ENCODE results near the gene RTF1. TPM values are rescaled to one million over a fixed set of nuclear protein-coding genes. Genes with fewer than 3 reads are reported as not detected.

The RTF1 gene
- total RNA-seq, 1 donor from 2014 or later = 73.8 TPM

DNA sequence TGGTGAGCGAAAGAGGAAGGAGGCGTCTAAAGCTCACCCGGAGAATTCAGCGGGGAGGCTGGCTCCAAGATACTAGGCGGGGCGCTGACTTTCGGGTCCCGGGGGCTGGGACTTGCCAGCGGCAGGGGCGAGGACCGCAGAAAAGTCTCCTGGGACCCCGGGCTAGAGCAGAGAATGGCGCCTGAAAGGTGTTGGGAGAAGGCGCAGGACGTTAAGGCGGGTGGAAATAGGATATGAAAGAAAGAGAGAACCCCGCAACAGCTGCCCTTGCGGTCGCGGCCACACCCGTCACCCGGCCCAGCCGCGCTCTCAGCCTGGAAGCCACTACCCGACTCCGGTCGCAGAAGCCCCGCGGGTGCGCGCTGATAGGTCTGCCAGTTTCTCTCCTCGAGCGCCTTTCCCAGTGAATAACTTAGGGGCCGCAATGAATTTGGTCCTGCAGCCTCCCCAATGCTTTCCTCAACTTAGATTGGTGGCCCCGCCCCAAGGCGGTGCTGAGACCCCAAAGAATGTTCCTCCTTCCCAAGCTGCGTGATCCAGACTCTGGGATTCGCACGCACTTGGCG is 96.1 kb downstream of the RTF1 start:
- Histone ChIP-seq H3K4me2 (peak overlapping the region; percentile 83), H3K9ac (no peak overlapping the region), H3K27ac (no peak overlapping the region), H3K4me3 (peak overlapping the region; percentile 42), H3F3A (ENCODE audit: low read depth) (peaks cover 24% of the 10 kb centered on the region), H3K9me3 (ENCODE audit: low read depth) (no peaks in the 10 kb centered on the region), H2AFZ (replicated peaks) (peak overlapping the region; percentile 12), H4K20me1 (ENCODE audit: low read depth) (peaks cover 34% of the 10 kb centered on the region), H3K4me1 (peaks cover 23% of the 10 kb centered on the region), H3K27me3 (peaks cover 70% of the 10 kb centered on the region), H3K36me3 (no peaks in the 10 kb centered on the region), H3K79me2 (ENCODE audit: low read depth) (no peaks in the 10 kb centered on the region)
- TF ChIP-seq EZH2phosphoT487 (IDR thresholded peaks at IDR 0.05) (peak; percentile 47), EZH2 (IDR thresholded peaks at IDR 0.05) (peak; percentile 95)
- TF ChIP-seq, protein P1, sequence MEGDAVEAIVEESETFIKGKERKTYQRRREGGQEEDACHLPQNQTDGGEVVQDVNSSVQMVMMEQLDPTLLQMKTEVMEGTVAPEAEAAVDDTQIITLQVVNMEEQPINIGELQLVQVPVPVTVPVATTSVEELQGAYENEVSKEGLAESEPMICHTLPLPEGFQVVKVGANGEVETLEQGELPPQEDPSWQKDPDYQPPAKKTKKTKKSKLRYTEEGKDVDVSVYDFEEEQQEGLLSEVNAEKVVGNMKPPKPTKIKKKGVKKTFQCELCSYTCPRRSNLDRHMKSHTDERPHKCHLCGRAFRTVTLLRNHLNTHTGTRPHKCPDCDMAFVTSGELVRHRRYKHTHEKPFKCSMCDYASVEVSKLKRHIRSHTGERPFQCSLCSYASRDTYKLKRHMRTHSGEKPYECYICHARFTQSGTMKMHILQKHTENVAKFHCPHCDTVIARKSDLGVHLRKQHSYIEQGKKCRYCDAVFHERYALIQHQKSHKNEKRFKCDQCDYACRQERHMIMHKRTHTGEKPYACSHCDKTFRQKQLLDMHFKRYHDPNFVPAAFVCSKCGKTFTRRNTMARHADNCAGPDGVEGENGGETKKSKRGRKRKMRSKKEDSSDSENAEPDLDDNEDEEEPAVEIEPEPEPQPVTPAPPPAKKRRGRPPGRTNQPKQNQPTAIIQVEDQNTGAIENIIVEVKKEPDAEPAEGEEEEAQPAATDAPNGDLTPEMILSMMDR (IDR thresholded peaks at IDR 0.05) = no peak
- H3K36me3 Mint-ChIP-seq = peaks cover 13% of the 10 kb centered on the region
- peak overlapping the region; percentile 77 for H3K4me3 Mint-ChIP-seq
- H3K9me3 Mint-ChIP-seq = no peaks in the 10 kb centered on the region
- peaks cover 14% of the 10 kb centered on the region for H3K4me1 Mint-ChIP-seq
- no peak overlapping the region for H3K27ac Mint-ChIP-seq
- DNase-seq (ENCODE audit: low spot score) = peak; percentile 65
- H3K27me3 Mint-ChIP-seq (ENCODE audit: insufficient read depth, low read depth) = peaks cover 56% of the 10 kb centered on the region

DNA sequence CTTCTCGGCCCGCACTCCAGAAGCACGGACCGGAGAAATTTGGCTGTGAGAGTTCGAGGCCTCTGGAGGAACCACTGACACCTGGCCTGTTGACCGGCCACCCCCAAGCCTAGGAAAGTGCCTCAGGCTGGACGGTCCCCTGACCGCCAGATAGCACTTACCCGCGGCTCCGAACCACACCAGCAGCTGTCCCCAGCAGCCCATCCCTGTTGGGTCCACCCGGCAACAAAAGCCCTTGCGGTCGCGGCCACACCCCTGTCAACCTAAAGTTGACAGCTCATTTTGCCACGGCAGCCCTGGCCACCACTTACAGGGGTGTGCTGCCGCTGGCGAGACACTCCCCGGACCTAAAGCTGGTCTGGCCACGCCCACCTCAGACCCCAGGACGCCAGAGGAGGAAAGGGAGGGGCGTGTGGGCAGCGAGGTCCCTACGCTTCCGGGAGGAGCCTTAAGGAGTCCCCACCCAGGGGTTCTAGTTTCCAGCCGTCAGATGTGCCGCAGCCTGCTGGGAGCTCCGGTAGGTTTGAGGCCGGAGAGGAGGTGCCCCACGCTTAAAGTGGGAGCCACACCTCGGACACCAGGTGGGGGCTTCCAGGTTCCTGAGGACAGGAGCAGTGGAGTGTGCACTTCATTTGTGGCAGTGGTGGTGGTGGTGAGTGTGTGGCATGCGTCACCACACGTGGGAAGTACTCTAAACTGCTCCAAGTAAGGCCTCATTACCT is 96.8 kb downstream of the RTF1 start, which contains the start of gene LTK:
Gene LTK, minus strand, starts transcription at position 322 of the 722 bp plus-strand sequence. Its CDS starts 118 bp downstream, at position 204.
- Histone ChIP-seq H3K79me2 (ENCODE audit: low read depth) (no peaks in the 10 kb centered on the region), H3K9me3 (ENCODE audit: low read depth) (no peaks in the 10 kb centered on the region), H3K9ac (no peak within 1 kb of the TSS), H4K20me1 (ENCODE audit: low read depth) (peaks cover 34% of the 10 kb centered on the region), H2AFZ (replicated peaks) (peak within 1 kb of the TSS; percentile 12), H3K27ac (no peak within 1 kb of the TSS), H3K4me3 (peak within 1 kb of the TSS; percentile 42), H3K27me3 (peaks cover 64% of the 10 kb centered on the region), H3K4me1 (peaks cover 23% of the 10 kb centered on the region), H3F3A (ENCODE audit: low read depth) (peaks cover 24% of the 10 kb centered on the region), H3K4me2 (peak within 1 kb of the TSS; percentile 83), H3K36me3 (no peaks in the 10 kb centered on the region)
- peak; percentile 77 for DNase-seq (ENCODE audit: low spot score)
- Mint-ChIP-seq H3K4me1 (peaks cover 14% of the 10 kb centered on the region), H3K27ac (no peak within 1 kb of the TSS), H3K4me3 (peak within 1 kb of the TSS; percentile 77), H3K9me3 (no peaks in the 10 kb centered on the region), H3K36me3 (peaks cover 14% of the 10 kb centered on the region), H3K27me3 (ENCODE audit: insufficient read depth, low read depth) (peaks cover 54% of the 10 kb centered on the region)
- TF ChIP-seq EZH2phosphoT487 (IDR thresholded peaks at IDR 0.05) (no peak), EZH2 (IDR thresholded peaks at IDR 0.05) (peak; percentile 41)
- TF ChIP-seq, protein P1 (IDR thresholded peaks at IDR 0.05) = no peak

DNA sequence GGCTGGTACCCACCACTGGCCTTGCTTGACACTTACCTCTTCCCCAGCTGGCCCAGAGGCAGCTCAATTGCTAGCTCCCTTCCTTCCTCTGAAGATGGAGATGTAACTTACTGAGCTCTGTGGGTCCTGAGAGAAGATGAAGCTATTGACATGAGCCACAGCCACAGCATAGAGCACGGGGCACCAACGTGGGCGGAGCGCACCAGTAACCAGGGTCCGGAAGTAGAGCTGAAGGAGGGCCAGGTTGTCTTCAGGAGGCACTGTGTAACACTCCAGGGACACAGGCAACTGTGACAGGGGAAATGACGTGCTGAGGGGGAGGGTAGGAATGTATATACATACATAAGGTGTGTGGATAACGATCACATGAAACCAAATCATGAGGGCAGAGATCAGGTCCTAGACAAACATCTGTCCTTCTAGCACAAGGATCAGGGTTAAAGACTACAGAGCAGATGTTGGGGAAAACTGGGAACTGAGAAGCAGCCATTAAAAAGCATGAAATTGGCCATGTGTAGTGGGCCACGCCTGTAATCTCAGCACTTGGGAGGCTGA is 101.1 kb downstream of the RTF1 start:
- H3K36me3 ChIP-seq = no peaks in the 10 kb centered on the region
- H3K79me2 ChIP-seq (ENCODE audit: low read depth) = no peaks in the 10 kb centered on the region
- H3F3A ChIP-seq (ENCODE audit: low read depth) = peaks cover 14% of the 10 kb centered on the region
- H3K4me3 Mint-ChIP-seq = no peak overlapping the region
- H3K9me3 Mint-ChIP-seq = no peaks in the 10 kb centered on the region
- peaks cover 27% of the 10 kb centered on the region for H3K27me3 Mint-ChIP-seq (ENCODE audit: insufficient read depth, low read depth)
- TF ChIP-seq, protein P1 (IDR thresholded peaks at IDR 0.05) = no peak
- TF ChIP-seq EZH2phosphoT487 (IDR thresholded peaks at IDR 0.05) (no peak), EZH2 (IDR thresholded peaks at IDR 0.05) (no peak)
- no peak for DNase-seq (ENCODE audit: low spot score)
- H3K27me3 ChIP-seq = peaks cover 21% of the 10 kb centered on the region
- no peaks in the 10 kb centered on the region for H3K9me3 ChIP-seq (ENCODE audit: low read depth)
- H3K27ac ChIP-seq = no peak overlapping the region
- H2AFZ ChIP-seq (replicated peaks) = no peak overlapping the region
- peaks cover 4% of the 10 kb centered on the region for H3K4me1 Mint-ChIP-seq
- H4K20me1 ChIP-seq (ENCODE audit: low read depth) = peaks cover 4% of the 10 kb centered on the region
- no peak overlapping the region for H3K9ac ChIP-seq
- H3K4me3 ChIP-seq = no peak overlapping the region
- H3K4me1 ChIP-seq = peaks cover 7% of the 10 kb centered on the region
- no peak overlapping the region for H3K4me2 ChIP-seq
- peaks cover 21% of the 10 kb centered on the region for H3K36me3 Mint-ChIP-seq
- H3K27ac Mint-ChIP-seq = no peak overlapping the region

Measured in neural progenitor cell (in vitro differentiated cells).